ENCODE data around the gene STARD10. TPM values are rescaled to one million over a fixed set of nuclear protein-coding genes. Genes with fewer than 3 reads are reported as not detected.

The STARD10 gene
- total RNA-seq, 1 donor from 2014 or later: 126 TPM

DNA sequence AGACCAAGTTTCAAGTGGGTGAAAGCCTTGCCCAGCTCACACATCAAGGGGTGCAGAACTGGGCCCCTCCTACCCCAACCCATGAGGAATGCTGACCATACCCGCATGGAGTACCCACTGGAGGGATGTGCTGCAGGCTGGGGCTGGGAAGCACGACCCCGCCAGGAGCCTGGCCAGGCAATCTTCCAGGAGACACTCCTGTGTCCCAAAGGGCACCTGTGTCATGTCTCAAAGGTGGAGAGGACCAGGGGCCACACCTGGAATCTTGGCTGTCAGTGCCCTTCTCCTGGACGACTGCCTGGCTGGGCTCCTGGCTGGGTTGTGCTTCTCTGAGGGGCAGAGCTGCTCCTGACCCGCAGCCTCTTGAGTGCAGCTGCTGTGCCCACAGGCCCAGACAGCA, 48.3 kb downstream of the STARD10 start:
- Histone ChIP-seq H3K27me3 (ENCODE audit: low read depth) (no peaks in the 10 kb centered on the region), H3K9me3 (no peaks in the 10 kb centered on the region), H3K27ac (peak overlapping the region; percentile 31), H3K4me3 (no peak overlapping the region), H3K36me3 (peaks cover 10% of the 10 kb centered on the region), H3K4me1 (peaks cover 89% of the 10 kb centered on the region)
- TF ChIP-seq, protein P1, sequence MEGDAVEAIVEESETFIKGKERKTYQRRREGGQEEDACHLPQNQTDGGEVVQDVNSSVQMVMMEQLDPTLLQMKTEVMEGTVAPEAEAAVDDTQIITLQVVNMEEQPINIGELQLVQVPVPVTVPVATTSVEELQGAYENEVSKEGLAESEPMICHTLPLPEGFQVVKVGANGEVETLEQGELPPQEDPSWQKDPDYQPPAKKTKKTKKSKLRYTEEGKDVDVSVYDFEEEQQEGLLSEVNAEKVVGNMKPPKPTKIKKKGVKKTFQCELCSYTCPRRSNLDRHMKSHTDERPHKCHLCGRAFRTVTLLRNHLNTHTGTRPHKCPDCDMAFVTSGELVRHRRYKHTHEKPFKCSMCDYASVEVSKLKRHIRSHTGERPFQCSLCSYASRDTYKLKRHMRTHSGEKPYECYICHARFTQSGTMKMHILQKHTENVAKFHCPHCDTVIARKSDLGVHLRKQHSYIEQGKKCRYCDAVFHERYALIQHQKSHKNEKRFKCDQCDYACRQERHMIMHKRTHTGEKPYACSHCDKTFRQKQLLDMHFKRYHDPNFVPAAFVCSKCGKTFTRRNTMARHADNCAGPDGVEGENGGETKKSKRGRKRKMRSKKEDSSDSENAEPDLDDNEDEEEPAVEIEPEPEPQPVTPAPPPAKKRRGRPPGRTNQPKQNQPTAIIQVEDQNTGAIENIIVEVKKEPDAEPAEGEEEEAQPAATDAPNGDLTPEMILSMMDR (IDR thresholded peaks at IDR 0.05): no peak
- DNase-seq (no peak), ATAC-seq (no peak)
- intact Hi-C loops (cut with DNase I): no loop called here

GRCh38 chr11:72744474-72744873, 49.4 kb downstream of the STARD10 start:
- DNase-seq (no peak), ATAC-seq (no peak)
- Histone ChIP-seq H3K4me3 (no peak overlapping the region), H3K36me3 (peaks cover 10% of the 10 kb centered on the region), H3K9me3 (no peaks in the 10 kb centered on the region), H3K27ac (peak overlapping the region; percentile 66), H3K27me3 (ENCODE audit: low read depth) (no peaks in the 10 kb centered on the region), H3K4me1 (peaks cover 92% of the 10 kb centered on the region)
- intact Hi-C loops (cut with DNase I): no loop called here
- TF ChIP-seq, protein P1 (IDR thresholded peaks at IDR 0.05): no peak

- ATAC-seq (no peak), DNase-seq (no peak)
- TF ChIP-seq, protein P1 (IDR thresholded peaks at IDR 0.05): no peak
- intact Hi-C loops (cut with DNase I): no loop called here
- Histone ChIP-seq H3K4me3 (no peak overlapping the region), H3K9me3 (no peaks in the 10 kb centered on the region), H3K36me3 (peaks cover 10% of the 10 kb centered on the region), H3K4me1 (peaks cover 93% of the 10 kb centered on the region), H3K27ac (peak overlapping the region; percentile 66), H3K27me3 (ENCODE audit: low read depth) (no peaks in the 10 kb centered on the region)
Observed at GRCh38 chr11:72743321-72744221, 50.3 kb downstream of the STARD10 start.

- TF ChIP-seq, protein P1 (IDR thresholded peaks at IDR 0.05): no peak
- H3K4me1 ChIP-seq: peaks cover 96% of the 10 kb centered on the region
- intact Hi-C loops (cut with DNase I): no loop called here
- DNase-seq (no peak), ATAC-seq (no peak)
- H3K27ac ChIP-seq: peak overlapping the region; percentile 66
- H3K4me3 ChIP-seq: no peak overlapping the region
- H3K9me3 ChIP-seq: no peaks in the 10 kb centered on the region
- no peaks in the 10 kb centered on the region for H3K27me3 ChIP-seq (ENCODE audit: low read depth)
- H3K36me3 ChIP-seq: peaks cover 6% of the 10 kb centered on the region
Observed at GRCh38 chr11:72742513-72743320, 51.1 kb downstream of the STARD10 start.

DNA sequence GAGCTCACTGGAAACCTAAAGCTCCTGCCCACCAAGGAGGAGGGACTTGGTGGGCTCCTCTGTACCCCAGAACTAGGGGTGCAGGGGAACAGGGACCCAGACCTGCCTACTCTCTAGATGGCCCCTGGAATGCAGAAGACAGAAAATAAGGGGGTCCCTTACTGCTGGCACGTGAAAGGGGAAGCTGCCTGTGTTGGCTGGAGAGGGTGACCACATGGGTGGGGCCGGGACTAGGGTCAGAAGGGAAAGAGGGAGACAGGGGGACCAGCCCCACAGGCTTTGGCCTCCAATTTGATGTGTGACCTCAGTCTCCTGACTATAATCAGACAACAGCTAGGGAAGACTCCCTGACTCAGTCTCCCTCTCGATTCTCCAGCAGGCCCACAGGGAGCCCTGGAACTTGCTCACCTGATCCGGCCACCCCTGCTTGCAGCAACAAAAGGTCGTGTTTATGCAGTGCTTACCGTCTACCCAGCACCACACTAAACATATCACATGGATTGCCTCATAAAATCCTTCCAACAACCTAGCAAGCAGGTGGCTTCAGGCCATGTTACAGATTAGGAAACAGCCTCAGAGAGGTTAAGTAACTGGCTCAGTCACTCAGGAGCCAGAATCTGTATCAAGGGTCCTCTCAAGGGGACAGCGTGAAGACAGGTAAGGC, 51.9 kb downstream of the STARD10 start:
- intact Hi-C loops (cut with DNase I): no loop called here
- Histone ChIP-seq H3K4me3 (peak overlapping the region; percentile 4), H3K9me3 (no peaks in the 10 kb centered on the region), H3K27ac (peak overlapping the region; percentile 66), H3K4me1 (peaks cover 96% of the 10 kb centered on the region), H3K36me3 (no peaks in the 10 kb centered on the region), H3K27me3 (ENCODE audit: low read depth) (no peaks in the 10 kb centered on the region)
- TF ChIP-seq, protein P1 (IDR thresholded peaks at IDR 0.05): no peak
- peak; percentile 60 for DNase-seq
- peak; percentile 7 to 33 for ATAC-seq

Measured in lower lobe of right lung (tissue), 2 donors.